T-helper 2 cell (primary cell): ENCODE measurements around the gene THRAP3.
A peak's percentile ranks its signal among the peaks of the same experiment; 100 is the strongest.
"Not testable (repeated sequence)": the region's sequence is repeated elsewhere in the genome, so short reads cannot be mapped to it uniquely, and the experiment has no call there.

Experiments used
- DNase-seq, 5 experiments: peaks; one replicate each; pipeline versions ENCODE4 v3.0.0 to v3.0.0-alpha.2; 2012 to 2022
- total RNA-seq, 2 donors: gene quantifications; one replicate each; lab custom pipeline; 2026; lab: John Stamatoyannopoulos, UW

THRAP3 gene
- total RNA-seq: 156 to 217 reads per million in 2 donors

- peak; percentile 98 to 100 (median 100) for DNase-seq
Measured at GRCh38 chr1:36223996-36224536, at the start of gene THRAP3. Gene THRAP3, plus strand, starts transcription at chr1:36224443. Its CDS starts 58,121 bp downstream, at chr1:36282564.

- no peak for DNase-seq
Measured at GRCh38 chr1:36174713-36175112, 49.5 kb upstream of the THRAP3 start.

- DNase-seq: peak in 1 of 5 experiments; percentile 21
Measured at GRCh38 chr1:36175137-36176095, 48.8 kb upstream of the THRAP3 start.

- DNase-seq: no peak
Measured at GRCh38 chr1:36176106-36176949, 47.9 kb upstream of the THRAP3 start.

- no peak for DNase-seq
Measured at GRCh38 chr1:36177589-36178431, 46.4 kb upstream of the THRAP3 start.

- no peak for DNase-seq
Measured at GRCh38 chr1:36178471-36179219, 45.6 kb upstream of the THRAP3 start.

- no peak for DNase-seq
Measured at GRCh38 chr1:36179220-36179600, 45.0 kb upstream of the THRAP3 start.

- no peak for DNase-seq
Measured at GRCh38 chr1:36182734-36183133, 41.5 kb upstream of the THRAP3 start.

GRCh38 chr1:36183309-36183856, 40.9 kb upstream of the THRAP3 start:
- no peak for DNase-seq

GRCh38 chr1:36187800-36188593, 36.2 kb upstream of the THRAP3 start:
- DNase-seq: peak; percentile 41 to 85 (median 69)

GRCh38 chr1:36196805-36197204, 27.4 kb upstream of the THRAP3 start:
- not testable (repeated sequence) for DNase-seq

- DNase-seq: no peak
Measured at GRCh38 chr1:36198641-36199040, 25.6 kb upstream of the THRAP3 start.

- DNase-seq: no peak
Measured at GRCh38 chr1:36199934-36200741, 24.1 kb upstream of the THRAP3 start.

GRCh38 chr1:36203027-36203553, 21.2 kb upstream of the THRAP3 start:
- DNase-seq: no peak

- no peak for DNase-seq
Measured at GRCh38 chr1:36203554-36204346, 20.5 kb upstream of the THRAP3 start.

GRCh38 chr1:36204347-36204909, 19.8 kb upstream of the THRAP3 start:
- DNase-seq: no peak

GRCh38 chr1:36206323-36206858, 17.9 kb upstream of the THRAP3 start:
- DNase-seq: no peak
